KMS-11 (cell line): ENCODE measurements around the gene DIO2.

Source experiments
- H2AFZ ChIP-seq: fragments of 200-600 bp; sonication (generic); 2 replicates; pipeline ENCODE4 v1.6.1; 2016; ENCODE audit warnings: antibody characterized with exemption, mixed run types, low read depth
- H3K27ac ChIP-seq: fragments of 200-600 bp; sonication (generic); 2 replicates; pipeline ENCODE4 v1.6.1; 2016; ENCODE audit warnings: mild to moderate bottlenecking, mixed run types
- H3K27me3 ChIP-seq: fragments of 200-600 bp; sonication (generic); 2 replicates; pipeline ENCODE4 v1.6.1; 2017; ENCODE audit warnings: mild to moderate bottlenecking, low read depth, mixed run types, moderate library complexity; ENCODE audit not compliant: insufficient read depth
- H3K36me3 ChIP-seq: fragments of 200-600 bp; sonication (generic); 2 replicates; pipeline ENCODE4 v1.6.1; 2017; ENCODE audit warnings: mild to moderate bottlenecking, mixed run types; ENCODE audit not compliant: insufficient read depth
- H3K4me1 ChIP-seq: fragments of 200-600 bp; sonication (generic); 2 replicates; pipeline ENCODE4 v1.6.1; 2016; ENCODE audit warnings: mild to moderate bottlenecking, low read depth, mixed run types; ENCODE audit not compliant: poor library complexity, severe bottlenecking
- H3K4me2 ChIP-seq: fragments of 200-600 bp; sonication (generic); 2 replicates; pipeline ENCODE4 v1.7.0; 2016; ENCODE audit warnings: mild to moderate bottlenecking, mixed run types
- H3K4me3 ChIP-seq: fragments of 200-600 bp; sonication (generic); IDR thresholded peaks from 2 replicates; pipeline ENCODE4 v1.6.1; 2017; ENCODE audit warnings: low read depth, low read length, mixed read lengths; ENCODE audit not compliant: insufficient read depth
- H3K79me2 ChIP-seq: fragments of 200-600 bp; sonication (generic); 2 replicates; pipeline ENCODE4 v1.6.1; 2016; ENCODE audit warnings: low read depth, mixed run types; ENCODE audit not compliant: insufficient read depth
- H3K9ac ChIP-seq: fragments of 200-600 bp; sonication (generic); 2 replicates; pipeline ENCODE4 v1.6.1; 2016; ENCODE audit warnings: mild to moderate bottlenecking, mixed run types
- H4K20me1 ChIP-seq: fragments of 200-600 bp; sonication (generic); 2 replicates; pipeline ENCODE4 v1.6.1; 2016; ENCODE audit warnings: mild to moderate bottlenecking, mixed run types; ENCODE audit not compliant: insufficient read depth
- TF ChIP-seq, protein P1 (sequence below): fragments of 200-600 bp; sonication (generic); conservative IDR thresholded peaks from 2 replicates; pipeline ENCODE4 v1.6.1; 2017; ENCODE audit warnings: low read depth, mild to moderate bottlenecking, antibody characterized with exemption, low read length, moderate library complexity, mixed read lengths

DIO2 gene

GRCh38 chr14:80215756-80216581, 4.7 kb upstream of the DIO2 start:
- H2AFZ ChIP-seq: no peak overlapping the region
- H3K79me2 ChIP-seq: no peaks in the 10 kb centered on the region
- H3K4me3 ChIP-seq: no peak overlapping the region
- H3K36me3 ChIP-seq: no peaks in the 10 kb centered on the region
- TF ChIP-seq, protein P1, sequence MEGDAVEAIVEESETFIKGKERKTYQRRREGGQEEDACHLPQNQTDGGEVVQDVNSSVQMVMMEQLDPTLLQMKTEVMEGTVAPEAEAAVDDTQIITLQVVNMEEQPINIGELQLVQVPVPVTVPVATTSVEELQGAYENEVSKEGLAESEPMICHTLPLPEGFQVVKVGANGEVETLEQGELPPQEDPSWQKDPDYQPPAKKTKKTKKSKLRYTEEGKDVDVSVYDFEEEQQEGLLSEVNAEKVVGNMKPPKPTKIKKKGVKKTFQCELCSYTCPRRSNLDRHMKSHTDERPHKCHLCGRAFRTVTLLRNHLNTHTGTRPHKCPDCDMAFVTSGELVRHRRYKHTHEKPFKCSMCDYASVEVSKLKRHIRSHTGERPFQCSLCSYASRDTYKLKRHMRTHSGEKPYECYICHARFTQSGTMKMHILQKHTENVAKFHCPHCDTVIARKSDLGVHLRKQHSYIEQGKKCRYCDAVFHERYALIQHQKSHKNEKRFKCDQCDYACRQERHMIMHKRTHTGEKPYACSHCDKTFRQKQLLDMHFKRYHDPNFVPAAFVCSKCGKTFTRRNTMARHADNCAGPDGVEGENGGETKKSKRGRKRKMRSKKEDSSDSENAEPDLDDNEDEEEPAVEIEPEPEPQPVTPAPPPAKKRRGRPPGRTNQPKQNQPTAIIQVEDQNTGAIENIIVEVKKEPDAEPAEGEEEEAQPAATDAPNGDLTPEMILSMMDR: no peak
- no peak overlapping the region for H3K4me2 ChIP-seq
- no peaks in the 10 kb centered on the region for H4K20me1 ChIP-seq
- H3K27me3 ChIP-seq: no peaks in the 10 kb centered on the region
- H3K9ac ChIP-seq: no peak overlapping the region
- no peaks in the 10 kb centered on the region for H3K4me1 ChIP-seq
- no peak overlapping the region for H3K27ac ChIP-seq

DNA sequence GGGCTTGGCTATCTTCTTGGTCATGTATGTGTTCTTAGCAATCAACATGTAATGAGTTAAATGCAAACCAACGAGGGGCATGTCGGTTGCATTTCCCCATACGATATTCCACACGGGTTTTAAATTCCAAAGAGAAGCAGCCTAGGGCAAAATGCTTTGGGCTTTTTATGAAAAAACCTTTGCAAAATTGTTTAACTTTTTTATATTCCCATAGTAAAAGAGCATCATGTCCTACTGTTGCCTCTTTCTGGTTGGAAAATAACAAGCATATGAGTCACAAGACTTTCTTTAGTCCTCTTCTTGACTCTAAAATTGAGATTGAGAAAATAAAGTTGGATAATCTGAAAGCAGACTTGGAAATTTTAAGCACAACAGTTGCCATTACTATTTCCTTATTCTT, 3.8 kb upstream of the DIO2 start:
- no peak overlapping the region for H3K4me2 ChIP-seq
- no peaks in the 10 kb centered on the region for H3K36me3 ChIP-seq
- H3K27me3 ChIP-seq: no peaks in the 10 kb centered on the region
- H3K27ac ChIP-seq: no peak overlapping the region
- H3K9ac ChIP-seq: no peak overlapping the region
- H3K79me2 ChIP-seq: no peaks in the 10 kb centered on the region
- TF ChIP-seq, protein P1: no peak
- no peak overlapping the region for H2AFZ ChIP-seq
- H4K20me1 ChIP-seq: no peaks in the 10 kb centered on the region
- no peaks in the 10 kb centered on the region for H3K4me1 ChIP-seq
- no peak overlapping the region for H3K4me3 ChIP-seq

GRCh38 chr14:80213602-80214001, 2.3 kb upstream of the DIO2 start:
- H3K4me1 ChIP-seq: no peaks in the 10 kb centered on the region
- no peak overlapping the region for H3K9ac ChIP-seq
- no peaks in the 10 kb centered on the region for H3K79me2 ChIP-seq
- H3K27me3 ChIP-seq: no peaks in the 10 kb centered on the region
- H2AFZ ChIP-seq: no peak overlapping the region
- H3K4me2 ChIP-seq: no peak overlapping the region
- no peak overlapping the region for H3K27ac ChIP-seq
- TF ChIP-seq, protein P1: peak; percentile 62
- H3K4me3 ChIP-seq: no peak overlapping the region
- no peaks in the 10 kb centered on the region for H4K20me1 ChIP-seq
- no peaks in the 10 kb centered on the region for H3K36me3 ChIP-seq

- Histone ChIP-seq H4K20me1 (no peaks in the 10 kb centered on the region), H3K27me3 (no peaks in the 10 kb centered on the region), H3K27ac (no peak overlapping the region), H3K4me1 (no peaks in the 10 kb centered on the region), H3K36me3 (no peaks in the 10 kb centered on the region), H2AFZ (no peak overlapping the region), H3K79me2 (no peaks in the 10 kb centered on the region), H3K4me3 (no peak overlapping the region), H3K4me2 (no peak overlapping the region), H3K9ac (no peak overlapping the region)
- TF ChIP-seq, protein P1: no peak
Observed at GRCh38 chr14:80212023-80212397, 706 bp upstream of the DIO2 start.
